Neural progenitor cell (in vitro differentiated cells): ENCODE results near the gene MDGA2. TPM values are rescaled to one million over a fixed set of nuclear protein-coding genes. Genes with fewer than 3 reads are reported as not detected.

Experiments used
- DNase-seq: peaks from one replicate; pipeline ENCODE4 v3.0.0-alpha.2; 2016; ENCODE audit warnings: low spot score
- H2AFZ ChIP-seq: fragments of 200-600 bp; sonication (generic); replicated peaks from 2 replicates; pipeline ENCODE4 v1.6.1; 2016; ENCODE audit warnings: antibody characterized with exemption
- H3F3A ChIP-seq: fragments of 200-600 bp; sonication (generic); 2 replicates; pipeline ENCODE4 v1.6.1; 2016; ENCODE audit warnings: antibody characterized with exemption, low read depth
- H3K27ac ChIP-seq: fragments of 200-600 bp; sonication (generic); 2 replicates; pipeline ENCODE4 v1.5.1; 2016; ENCODE audit warnings: mild to moderate bottlenecking
- H3K27me3 ChIP-seq: fragments of 200-600 bp; sonication (generic); 2 replicates; pipeline ENCODE4 v1.6.1; 2016; ENCODE audit warnings: mild to moderate bottlenecking, moderate library complexity
- H3K36me3 ChIP-seq: fragments of 200-600 bp; sonication (generic); 2 replicates; pipeline ENCODE4 v1.5.1; 2016
- H3K4me1 ChIP-seq: fragments of 200-600 bp; sonication (generic); 2 replicates; pipeline ENCODE4 v1.6.1; 2016; ENCODE audit warnings: mixed run types
- H3K4me2 ChIP-seq: fragments of 200-600 bp; sonication (generic); 2 replicates; pipeline ENCODE4 v1.6.1; 2016
- H3K4me3 ChIP-seq: fragments of 200-600 bp; sonication (generic); 2 replicates; pipeline ENCODE4 v1.5.1; 2016
- H3K79me2 ChIP-seq: fragments of 200-600 bp; sonication (generic); 2 replicates; pipeline ENCODE4 v1.6.1; 2016; ENCODE audit warnings: low read depth
- H3K9ac ChIP-seq: fragments of 200-600 bp; sonication (generic); 2 replicates; pipeline ENCODE4 v1.6.1; 2016
- H3K9me3 ChIP-seq: fragments of 200-600 bp; sonication (generic); 2 replicates; pipeline ENCODE4 v1.5.1; 2016; ENCODE audit warnings: low read depth
- H4K20me1 ChIP-seq: fragments of 200-600 bp; sonication (generic); 2 replicates; pipeline ENCODE4 v1.6.1; 2016; ENCODE audit warnings: low read depth
- H3K27ac Mint-ChIP-seq: 3 replicates; pipeline ENCODE4 v1.8.0; 2021; ENCODE audit warnings: mixed read lengths
- H3K27me3 Mint-ChIP-seq: 2 replicates; pipeline ENCODE4 v1.8.0; 2022; ENCODE audit warnings: low read depth, mild to moderate bottlenecking, inconsistent platforms, moderate library complexity, mixed read lengths; ENCODE audit not compliant: insufficient read depth
- H3K36me3 Mint-ChIP-seq: 3 replicates; pipeline ENCODE4 v1.8.0; 2021; ENCODE audit warnings: mixed read lengths
- H3K4me1 Mint-ChIP-seq: 3 replicates; pipeline ENCODE4 v1.8.0; 2021; ENCODE audit warnings: mixed read lengths
- H3K4me3 Mint-ChIP-seq: 3 replicates; pipeline ENCODE4 v1.8.0; 2021; ENCODE audit warnings: mild to moderate bottlenecking, moderate library complexity, mixed read lengths
- H3K9me3 Mint-ChIP-seq: 3 replicates; pipeline ENCODE4 v1.8.0; 2020; ENCODE audit warnings: mixed read lengths
- EZH2 ChIP-seq: fragments of 200-600 bp; sonication (generic); IDR thresholded peaks from 2 replicates; pipeline ENCODE4 v1.6.1; 2017; ENCODE audit warnings: antibody characterized with exemption, mild to moderate bottlenecking, moderate library complexity
- EZH2phosphoT487 ChIP-seq: fragments of 200-600 bp; sonication (generic); IDR thresholded peaks from 2 replicates; pipeline ENCODE4 v1.6.1; 2017; ENCODE audit warnings: antibody characterized with exemption
- total RNA-seq: library from RNA; depleted of rRNA; stranded (reverse); fragments of >200 nt; gene quantifications from 2 replicates; pipeline ENCODE4 v1.2.3, GENCODE V29; 2015; ENCODE audit warnings: low replicate concordance
- TF ChIP-seq, protein P1 (sequence below): fragments of 200-600 bp; sonication (generic); IDR thresholded peaks from 2 replicates; pipeline ENCODE4 v1.5.1; 2017; ENCODE audit warnings: antibody characterized with exemption, mild to moderate bottlenecking

Gene MDGA2
- total RNA-seq, 1 donor from 2014 or later, result 1.0 TPM

GRCh38 chr14:47039336-47039735 lies 636.1 kb downstream of the MDGA2 start:
- H2AFZ ChIP-seq, result no peak overlapping the region
- no peaks in the 10 kb centered on the region for H4K20me1 ChIP-seq
- H3K4me3 ChIP-seq, result no peak overlapping the region
- H3K27me3 ChIP-seq, result no peaks in the 10 kb centered on the region
- no peaks in the 10 kb centered on the region for H3K36me3 Mint-ChIP-seq
- H3K9me3 ChIP-seq, result no peaks in the 10 kb centered on the region
- TF ChIP-seq EZH2phosphoT487 (no peak), EZH2 (no peak)
- TF ChIP-seq, protein P1, sequence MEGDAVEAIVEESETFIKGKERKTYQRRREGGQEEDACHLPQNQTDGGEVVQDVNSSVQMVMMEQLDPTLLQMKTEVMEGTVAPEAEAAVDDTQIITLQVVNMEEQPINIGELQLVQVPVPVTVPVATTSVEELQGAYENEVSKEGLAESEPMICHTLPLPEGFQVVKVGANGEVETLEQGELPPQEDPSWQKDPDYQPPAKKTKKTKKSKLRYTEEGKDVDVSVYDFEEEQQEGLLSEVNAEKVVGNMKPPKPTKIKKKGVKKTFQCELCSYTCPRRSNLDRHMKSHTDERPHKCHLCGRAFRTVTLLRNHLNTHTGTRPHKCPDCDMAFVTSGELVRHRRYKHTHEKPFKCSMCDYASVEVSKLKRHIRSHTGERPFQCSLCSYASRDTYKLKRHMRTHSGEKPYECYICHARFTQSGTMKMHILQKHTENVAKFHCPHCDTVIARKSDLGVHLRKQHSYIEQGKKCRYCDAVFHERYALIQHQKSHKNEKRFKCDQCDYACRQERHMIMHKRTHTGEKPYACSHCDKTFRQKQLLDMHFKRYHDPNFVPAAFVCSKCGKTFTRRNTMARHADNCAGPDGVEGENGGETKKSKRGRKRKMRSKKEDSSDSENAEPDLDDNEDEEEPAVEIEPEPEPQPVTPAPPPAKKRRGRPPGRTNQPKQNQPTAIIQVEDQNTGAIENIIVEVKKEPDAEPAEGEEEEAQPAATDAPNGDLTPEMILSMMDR, result no peak
- H3K9me3 Mint-ChIP-seq, result no peaks in the 10 kb centered on the region
- no peaks in the 10 kb centered on the region for H3K27me3 Mint-ChIP-seq
- no peaks in the 10 kb centered on the region for H3K4me1 Mint-ChIP-seq
- H3F3A ChIP-seq, result no peaks in the 10 kb centered on the region
- no peaks in the 10 kb centered on the region for H3K4me1 ChIP-seq
- H3K27ac Mint-ChIP-seq, result no peak overlapping the region
- H3K36me3 ChIP-seq, result no peaks in the 10 kb centered on the region
- no peak overlapping the region for H3K4me2 ChIP-seq
- no peak for DNase-seq
- H3K4me3 Mint-ChIP-seq, result no peak overlapping the region
- no peak overlapping the region for H3K27ac ChIP-seq
- H3K9ac ChIP-seq, result no peak overlapping the region
- no peaks in the 10 kb centered on the region for H3K79me2 ChIP-seq

DNA sequence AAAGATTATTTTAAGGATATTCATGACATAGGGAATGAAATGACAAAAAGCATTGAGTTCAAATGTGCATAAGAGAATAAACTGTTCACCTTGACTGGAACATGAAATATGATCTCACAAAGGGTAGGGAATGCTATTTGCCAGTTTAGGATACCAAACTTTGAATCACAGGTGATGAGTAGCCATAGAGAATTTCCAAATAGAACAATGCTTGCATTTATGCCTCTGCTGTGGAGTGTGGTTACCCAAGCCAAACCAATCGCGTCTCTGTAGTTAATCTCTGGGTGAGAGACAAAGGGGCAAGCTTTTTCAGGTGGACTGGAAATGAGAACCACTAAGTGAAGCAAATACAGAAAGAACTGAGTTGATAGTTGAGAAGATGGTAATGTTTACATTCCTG lies 652.7 kb downstream of the MDGA2 start:
- Histone ChIP-seq H2AFZ (no peak overlapping the region), H3K4me1 (no peaks in the 10 kb centered on the region), H3K9ac (no peak overlapping the region), H3K36me3 (no peaks in the 10 kb centered on the region), H3K4me2 (no peak overlapping the region), H3K27ac (no peak overlapping the region), H4K20me1 (no peaks in the 10 kb centered on the region), H3K9me3 (no peaks in the 10 kb centered on the region), H3K27me3 (no peaks in the 10 kb centered on the region), H3K4me3 (no peak overlapping the region), H3F3A (no peaks in the 10 kb centered on the region), H3K79me2 (no peaks in the 10 kb centered on the region)
- no peak overlapping the region for H3K4me3 Mint-ChIP-seq
- DNase-seq, result no peak
- H3K36me3 Mint-ChIP-seq, result no peaks in the 10 kb centered on the region
- H3K27ac Mint-ChIP-seq, result no peak overlapping the region
- H3K4me1 Mint-ChIP-seq, result peaks cover 13% of the 10 kb centered on the region
- no peaks in the 10 kb centered on the region for H3K27me3 Mint-ChIP-seq
- no peaks in the 10 kb centered on the region for H3K9me3 Mint-ChIP-seq
- no peak for TF ChIP-seq EZH2
- no peak for TF ChIP-seq EZH2phosphoT487
- TF ChIP-seq, protein P1, result no peak

DNA sequence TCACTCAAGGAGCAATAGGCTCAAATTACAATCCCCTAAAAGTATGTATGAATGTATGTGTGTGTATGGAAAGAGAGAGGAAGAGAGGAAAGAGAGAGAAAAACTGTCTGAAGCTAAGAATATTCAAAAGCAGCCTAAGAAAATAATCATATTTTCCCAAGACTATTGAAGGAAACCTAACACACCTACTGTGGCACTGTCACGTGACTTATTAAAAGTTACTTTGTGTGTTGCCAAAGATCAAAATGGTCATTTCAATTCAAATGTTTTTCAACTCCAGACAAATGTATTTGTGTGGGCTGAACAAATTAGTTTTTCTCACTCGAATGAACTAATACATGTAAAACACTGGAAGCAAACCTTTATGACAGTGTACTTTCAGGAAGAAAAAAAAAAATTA lies 654.9 kb downstream of the MDGA2 start:
- Histone ChIP-seq H3F3A (no peaks in the 10 kb centered on the region), H3K4me3 (no peak overlapping the region), H3K27ac (no peak overlapping the region), H3K9me3 (no peaks in the 10 kb centered on the region), H3K36me3 (no peaks in the 10 kb centered on the region), H3K79me2 (no peaks in the 10 kb centered on the region), H3K9ac (no peak overlapping the region), H3K4me1 (no peaks in the 10 kb centered on the region), H3K4me2 (no peak overlapping the region), H4K20me1 (no peaks in the 10 kb centered on the region), H3K27me3 (no peaks in the 10 kb centered on the region), H2AFZ (no peak overlapping the region)
- Mint-ChIP-seq H3K27me3 (no peaks in the 10 kb centered on the region), H3K9me3 (no peaks in the 10 kb centered on the region), H3K27ac (no peak overlapping the region), H3K4me1 (peaks cover 13% of the 10 kb centered on the region), H3K36me3 (no peaks in the 10 kb centered on the region), H3K4me3 (no peak overlapping the region)
- no peak for DNase-seq
- TF ChIP-seq, protein P1, result no peak
- no peak for TF ChIP-seq EZH2
- no peak for TF ChIP-seq EZH2phosphoT487
